Liver (tissue), 9 donors: ENCODE results near the gene RABL6. TPM values are rescaled to one million over a fixed set of nuclear protein-coding genes. Genes with fewer than 3 reads are reported as not detected.

Source experiments
- DNase-seq: peaks from one replicate; pipeline ENCODE4 v3.0.0-alpha.2; 2017; ENCODE audit warnings: low spot score
- H3K27ac ChIP-seq, 2 donors: one replicate each; pipeline ENCODE4 v1.7.0; 2013; ENCODE audit warnings: inconsistent platforms in 2 of 2, low read length in 2 of 2, control low read depth in 1 of 2, low read depth in 1 of 2, mild to moderate bottlenecking in 1 of 2
- H3K27me3 ChIP-seq, 4 donors: one replicate each; pipeline versions ENCODE4 v1.6.1 to v1.7.0; 2013; ENCODE audit warnings: low read length in 3 of 4, inconsistent platforms in 1 of 4, mild to moderate bottlenecking in 1 of 4, moderate library complexity in 1 of 4; ENCODE audit not compliant: control insufficient read depth in 4 of 4, insufficient read depth in 4 of 4
- H3K36me3 ChIP-seq, 4 donors: one replicate each; pipeline versions ENCODE4 v1.6.1 to v1.7.0; 2013; ENCODE audit warnings: low read length in 3 of 4, mild to moderate bottlenecking in 3 of 4, low read depth in 1 of 4, moderate library complexity in 1 of 4; ENCODE audit not compliant: control insufficient read depth in 4 of 4, insufficient read depth in 3 of 4
- H3K4me1 ChIP-seq, 4 donors: one replicate each; pipeline versions ENCODE4 v1.6.1 to v1.7.0; 2013; ENCODE audit warnings: low read length in 3 of 4, mild to moderate bottlenecking in 3 of 4, moderate library complexity in 1 of 4; ENCODE audit not compliant: control insufficient read depth in 4 of 4, insufficient read depth in 4 of 4
- H3K4me3 ChIP-seq, 3 donors: one replicate each; pipeline versions ENCODE4 v1.6.1 to v1.7.0; 2013; ENCODE audit warnings: low read length in 3 of 3, control low read depth in 1 of 3, low read depth in 1 of 3, mild to moderate bottlenecking in 1 of 3
- H3K9ac ChIP-seq, 2 donors: one replicate each; pipeline ENCODE4 v1.7.0; 2013; ENCODE audit warnings: low read length in 2 of 2, mild to moderate bottlenecking in 2 of 2, moderate library complexity in 2 of 2, control low read depth in 1 of 2, low read depth in 1 of 2
- H3K9me3 ChIP-seq, 4 donors: one replicate each; pipeline versions ENCODE4 v1.6.1 to v1.7.0; 2013; ENCODE audit warnings: low read length in 3 of 4; ENCODE audit not compliant: control insufficient read depth in 4 of 4
- FOXA1 ChIP-seq: IDR thresholded peaks from 2 replicates; pipeline ENCODE4 v1.6.1; 2016; ENCODE audit warnings: antibody characterized with exemption
- FOXA2 ChIP-seq: IDR thresholded peaks from 2 replicates; pipeline ENCODE4 v1.6.1; 2016; ENCODE audit warnings: antibody characterized with exemption
- GABPA ChIP-seq, 2 donors: IDR thresholded peaks in 1 of 2; conservative IDR thresholded peaks in 1 of 2; 2 replicates each; pipeline ENCODE4 v1.6.1; 2016; ENCODE audit warnings: antibody characterized with exemption in 2 of 2, mild to moderate bottlenecking in 1 of 2, moderate library complexity in 1 of 2
- HNF4A ChIP-seq, 2 donors: conservative IDR thresholded peaks; 2 replicates each; pipeline ENCODE4 v1.6.1; 2016; ENCODE audit warnings: antibody characterized with exemption in 2 of 2, mild to moderate bottlenecking in 2 of 2
- HNF4G ChIP-seq: IDR thresholded peaks from 2 replicates; pipeline ENCODE4 v1.6.1; 2016; ENCODE audit warnings: antibody characterized with exemption
- MAX ChIP-seq: IDR thresholded peaks from 2 replicates; pipeline ENCODE4 v1.6.1; 2016; ENCODE audit warnings: antibody characterized with exemption
- NR2F2 ChIP-seq: IDR thresholded peaks from 2 replicates; pipeline ENCODE4 v1.6.1; 2016; ENCODE audit warnings: antibody characterized with exemption
- RXRA ChIP-seq, 2 donors: IDR thresholded peaks; 2 replicates each; pipeline ENCODE4 v1.6.1; 2017 to 2018; ENCODE audit warnings: antibody characterized with exemption in 2 of 2, mild to moderate bottlenecking in 1 of 2
- TAF1 ChIP-seq: conservative IDR thresholded peaks from 2 replicates; pipeline ENCODE4 v1.6.1; 2016; ENCODE audit warnings: antibody characterized with exemption, mild to moderate bottlenecking
- YY1 ChIP-seq: IDR thresholded peaks from 2 replicates; pipeline ENCODE4 v1.6.1; 2016; ENCODE audit warnings: antibody characterized with exemption, mild to moderate bottlenecking
- WGBS: extraction: QIAGEN DNeasy Blood & Tissue Kit; methylation state at CpG from one replicate; pipeline ENCODE4 v1.1.7; 2013; 5-methylcytosine and 5-hydroxymethylcytosine counted together
- polyA plus RNA-seq, 2 donors: library from polyadenylated mRNA; stranded (reverse) in 1 of 2; unstranded in 1 of 2; fragments of 200-250 nt in 1 of 2; fragments of >200 nt in 1 of 2; fragmentation: Nextera tagmentation in 1 of 2; extraction: Ambion mirVana in 1 of 2; gene quantifications; one replicate each; pipeline versions ENCODE4 v1.2.1 to v1.2.3, GENCODE V29; 2013 to 2015
- total RNA-seq, 2 donors: library from RNA; depleted of rRNA; stranded (reverse); fragments of >200 nt; gene quantifications; one replicate each; pipeline ENCODE4 v1.2.3, GENCODE V29; 2014
- TF ChIP-seq, protein P1 (sequence below): IDR thresholded peaks from 2 replicates; pipeline ENCODE4 v1.6.1; 2016; ENCODE audit warnings: antibody characterized with exemption
- TF ChIP-seq, protein P2 (sequence below): IDR thresholded peaks from 2 replicates; pipeline ENCODE4 v1.6.1; 2016; ENCODE audit warnings: antibody characterized with exemption, mild to moderate bottlenecking
- TF ChIP-seq, protein P3 (sequence below): fragments of 150-350 bp; IDR thresholded peaks from 2 replicates; pipeline ENCODE4 v1.5.1; 2017; ENCODE audit warnings: improper control_type of control experiment, low read depth, low read length; ENCODE audit not compliant: missing input control
- TF ChIP-seq, protein P4 (sequence below): IDR thresholded peaks from 2 replicates; pipeline ENCODE4 v1.6.1; 2016; ENCODE audit warnings: antibody characterized with exemption
- donor health status: healthy.
- donor health status: healthy.
- donor health status: healthy.
- donor health status: healthy.
- donor health status: healthy.

RABL6 gene
- total and polyA plus RNA-seq, 4 donors: 3.6 to 32.6 (median 10.7) TPM

DNA sequence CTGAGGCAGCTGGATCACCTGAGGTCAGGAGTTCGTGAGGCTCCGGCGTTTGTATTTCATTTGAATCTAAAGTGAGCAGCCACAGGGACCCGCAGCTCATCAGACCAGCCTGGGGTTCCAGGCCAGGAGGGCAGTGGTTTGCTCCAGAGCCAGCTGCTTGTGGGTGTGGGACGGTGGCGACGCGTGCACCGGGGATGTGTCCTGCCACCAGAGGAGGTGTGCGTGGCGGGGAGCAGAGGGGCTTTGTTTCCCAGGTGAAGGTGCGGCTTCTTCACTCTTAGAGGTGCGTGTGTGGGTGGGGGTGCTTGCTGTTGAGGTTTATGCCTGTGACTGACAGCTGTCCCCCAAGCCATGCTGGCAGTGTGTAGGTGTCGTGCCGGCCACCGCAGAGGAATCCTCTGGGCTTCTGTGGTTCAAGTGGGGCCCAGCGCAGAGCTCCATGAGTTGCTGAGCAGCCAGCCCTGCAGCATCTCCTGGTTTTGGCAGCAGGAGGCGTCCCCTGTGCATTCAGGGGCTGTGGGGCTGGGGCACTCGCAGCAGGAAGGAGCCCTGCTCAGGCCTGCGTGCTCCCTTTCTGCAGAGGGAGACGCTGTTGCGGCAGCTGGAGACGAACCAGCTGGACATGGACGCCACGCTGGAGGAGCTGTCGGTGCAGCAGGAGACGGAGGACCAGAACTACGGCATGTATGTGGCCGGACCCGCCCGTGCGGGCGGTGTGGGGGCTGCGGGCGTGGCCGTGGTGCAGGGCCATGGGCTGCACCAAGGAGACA is 27.6 kb downstream of the RABL6 start:
- Histone ChIP-seq H3K9ac (no peak overlapping the region), H3K27ac (no peak overlapping the region), H3K9me3 (no peaks in the 10 kb centered on the region), H3K4me1 (peaks cover 0 to 3% (median under 1%) of the 10 kb centered on the region in 4 donors), H3K4me3 (no peak overlapping the region), H3K27me3 (no peaks in the 10 kb centered on the region), H3K36me3 (peaks cover 7 to 26% (median 23%) of the 10 kb centered on the region in 4 donors)
- TF ChIP-seq FOXA1 (no peak), FOXA2 (no peak)
- no peak for DNase-seq
- 95% methylated on average over 36 of the region's 36 CpGs for WGBS

DNA sequence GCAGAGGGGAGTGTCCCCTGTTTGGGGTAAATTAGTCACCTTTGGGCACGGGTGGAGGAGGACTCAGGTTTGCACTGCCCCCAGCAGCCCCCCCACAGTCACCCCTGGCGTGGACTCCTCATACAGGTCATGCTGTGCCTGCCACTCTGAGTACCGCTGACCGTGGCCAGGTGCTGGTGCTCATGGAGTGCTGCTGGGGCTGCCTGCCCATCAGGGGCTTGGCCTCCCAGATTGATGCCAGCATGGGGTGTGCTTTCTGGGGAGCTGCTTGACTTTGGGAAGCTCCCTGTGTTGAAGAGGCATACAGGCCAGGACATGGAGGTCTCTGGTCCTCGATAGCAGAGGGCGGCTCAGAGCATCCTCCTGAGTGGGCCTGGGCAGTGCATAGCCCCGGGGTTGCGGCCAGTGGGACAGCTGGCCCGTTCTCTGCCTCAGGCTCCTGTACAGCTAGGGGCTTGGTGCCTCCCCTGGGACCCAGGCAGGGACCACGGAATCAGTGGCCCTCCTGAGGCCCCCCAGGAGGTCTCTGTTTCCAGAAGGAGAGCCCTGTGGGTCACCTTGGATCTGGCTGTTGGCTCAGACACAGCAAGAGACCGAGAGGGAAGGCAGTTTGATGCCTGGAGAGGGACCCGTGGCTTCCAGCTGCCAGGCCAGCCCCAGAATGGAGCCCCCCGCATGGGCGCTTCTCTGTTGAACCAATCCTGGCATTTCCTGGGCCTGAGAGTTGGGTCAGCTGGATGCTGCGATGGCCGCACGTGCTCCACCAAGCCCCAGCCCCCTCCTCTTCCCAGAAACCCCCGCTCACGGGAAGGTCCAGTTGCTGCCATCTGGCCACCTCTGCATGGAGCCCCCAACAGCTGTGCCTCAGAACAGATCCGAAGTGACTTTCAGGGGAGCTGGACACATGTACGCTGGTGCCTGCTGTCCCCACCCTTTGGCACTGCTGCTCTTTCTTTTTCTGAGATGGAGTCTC is 28.5 kb downstream of the RABL6 start:
- TF ChIP-seq NR2F2: no peak
- no peak for TF ChIP-seq FOXA1
- TF ChIP-seq, protein P1, sequence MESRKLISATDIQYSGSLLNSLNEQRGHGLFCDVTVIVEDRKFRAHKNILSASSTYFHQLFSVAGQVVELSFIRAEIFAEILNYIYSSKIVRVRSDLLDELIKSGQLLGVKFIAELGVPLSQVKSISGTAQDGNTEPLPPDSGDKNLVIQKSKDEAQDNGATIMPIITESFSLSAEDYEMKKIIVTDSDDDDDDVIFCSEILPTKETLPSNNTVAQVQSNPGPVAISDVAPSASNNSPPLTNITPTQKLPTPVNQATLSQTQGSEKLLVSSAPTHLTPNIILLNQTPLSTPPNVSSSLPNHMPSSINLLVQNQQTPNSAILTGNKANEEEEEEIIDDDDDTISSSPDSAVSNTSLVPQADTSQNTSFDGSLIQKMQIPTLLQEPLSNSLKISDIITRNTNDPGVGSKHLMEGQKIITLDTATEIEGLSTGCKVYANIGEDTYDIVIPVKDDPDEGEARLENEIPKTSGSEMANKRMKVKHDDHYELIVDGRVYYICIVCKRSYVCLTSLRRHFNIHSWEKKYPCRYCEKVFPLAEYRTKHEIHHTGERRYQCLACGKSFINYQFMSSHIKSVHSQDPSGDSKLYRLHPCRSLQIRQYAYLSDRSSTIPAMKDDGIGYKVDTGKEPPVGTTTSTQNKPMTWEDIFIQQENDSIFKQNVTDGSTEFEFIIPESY: no peak
- TF ChIP-seq, protein P2, sequence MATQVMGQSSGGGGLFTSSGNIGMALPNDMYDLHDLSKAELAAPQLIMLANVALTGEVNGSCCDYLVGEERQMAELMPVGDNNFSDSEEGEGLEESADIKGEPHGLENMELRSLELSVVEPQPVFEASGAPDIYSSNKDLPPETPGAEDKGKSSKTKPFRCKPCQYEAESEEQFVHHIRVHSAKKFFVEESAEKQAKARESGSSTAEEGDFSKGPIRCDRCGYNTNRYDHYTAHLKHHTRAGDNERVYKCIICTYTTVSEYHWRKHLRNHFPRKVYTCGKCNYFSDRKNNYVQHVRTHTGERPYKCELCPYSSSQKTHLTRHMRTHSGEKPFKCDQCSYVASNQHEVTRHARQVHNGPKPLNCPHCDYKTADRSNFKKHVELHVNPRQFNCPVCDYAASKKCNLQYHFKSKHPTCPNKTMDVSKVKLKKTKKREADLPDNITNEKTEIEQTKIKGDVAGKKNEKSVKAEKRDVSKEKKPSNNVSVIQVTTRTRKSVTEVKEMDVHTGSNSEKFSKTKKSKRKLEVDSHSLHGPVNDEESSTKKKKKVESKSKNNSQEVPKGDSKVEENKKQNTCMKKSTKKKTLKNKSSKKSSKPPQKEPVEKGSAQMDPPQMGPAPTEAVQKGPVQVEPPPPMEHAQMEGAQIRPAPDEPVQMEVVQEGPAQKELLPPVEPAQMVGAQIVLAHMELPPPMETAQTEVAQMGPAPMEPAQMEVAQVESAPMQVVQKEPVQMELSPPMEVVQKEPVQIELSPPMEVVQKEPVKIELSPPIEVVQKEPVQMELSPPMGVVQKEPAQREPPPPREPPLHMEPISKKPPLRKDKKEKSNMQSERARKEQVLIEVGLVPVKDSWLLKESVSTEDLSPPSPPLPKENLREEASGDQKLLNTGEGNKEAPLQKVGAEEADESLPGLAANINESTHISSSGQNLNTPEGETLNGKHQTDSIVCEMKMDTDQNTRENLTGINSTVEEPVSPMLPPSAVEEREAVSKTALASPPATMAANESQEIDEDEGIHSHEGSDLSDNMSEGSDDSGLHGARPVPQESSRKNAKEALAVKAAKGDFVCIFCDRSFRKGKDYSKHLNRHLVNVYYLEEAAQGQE: no peak
- TF ChIP-seq MAX: no peak
- TF ChIP-seq, protein P3, sequence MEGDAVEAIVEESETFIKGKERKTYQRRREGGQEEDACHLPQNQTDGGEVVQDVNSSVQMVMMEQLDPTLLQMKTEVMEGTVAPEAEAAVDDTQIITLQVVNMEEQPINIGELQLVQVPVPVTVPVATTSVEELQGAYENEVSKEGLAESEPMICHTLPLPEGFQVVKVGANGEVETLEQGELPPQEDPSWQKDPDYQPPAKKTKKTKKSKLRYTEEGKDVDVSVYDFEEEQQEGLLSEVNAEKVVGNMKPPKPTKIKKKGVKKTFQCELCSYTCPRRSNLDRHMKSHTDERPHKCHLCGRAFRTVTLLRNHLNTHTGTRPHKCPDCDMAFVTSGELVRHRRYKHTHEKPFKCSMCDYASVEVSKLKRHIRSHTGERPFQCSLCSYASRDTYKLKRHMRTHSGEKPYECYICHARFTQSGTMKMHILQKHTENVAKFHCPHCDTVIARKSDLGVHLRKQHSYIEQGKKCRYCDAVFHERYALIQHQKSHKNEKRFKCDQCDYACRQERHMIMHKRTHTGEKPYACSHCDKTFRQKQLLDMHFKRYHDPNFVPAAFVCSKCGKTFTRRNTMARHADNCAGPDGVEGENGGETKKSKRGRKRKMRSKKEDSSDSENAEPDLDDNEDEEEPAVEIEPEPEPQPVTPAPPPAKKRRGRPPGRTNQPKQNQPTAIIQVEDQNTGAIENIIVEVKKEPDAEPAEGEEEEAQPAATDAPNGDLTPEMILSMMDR: no peak
- TF ChIP-seq GABPA (IDR thresholded peaks at IDR 0.05 in 1 of 2, conservative IDR thresholded peaks at IDR 0.05 in 1 of 2): no peak
- TF ChIP-seq FOXA2: no peak
- no peak for TF ChIP-seq RXRA (IDR thresholded peaks at IDR 0.05)
- TF ChIP-seq TAF1: no peak
- TF ChIP-seq YY1: no peak
- TF ChIP-seq, protein P4, sequence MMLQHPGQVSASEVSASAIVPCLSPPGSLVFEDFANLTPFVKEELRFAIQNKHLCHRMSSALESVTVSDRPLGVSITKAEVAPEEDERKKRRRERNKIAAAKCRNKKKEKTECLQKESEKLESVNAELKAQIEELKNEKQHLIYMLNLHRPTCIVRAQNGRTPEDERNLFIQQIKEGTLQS: no peak
- no peak for TF ChIP-seq HNF4G
- TF ChIP-seq HNF4A (conservative IDR thresholded peaks at IDR 0.05): no peak
- no peak for DNase-seq
- no peak overlapping the region for H3K9ac ChIP-seq
- peaks cover 1 to 9% (median 8%) of the 10 kb centered on the region in 4 donors for H3K4me1 ChIP-seq
- H3K36me3 ChIP-seq: peaks cover 7 to 20% (median 18%) of the 10 kb centered on the region in 4 donors
- no peak overlapping the region for H3K27ac ChIP-seq
- no peaks in the 10 kb centered on the region for H3K9me3 ChIP-seq
- H3K27me3 ChIP-seq: no peaks in the 10 kb centered on the region
- no peak overlapping the region for H3K4me3 ChIP-seq
- WGBS: 92% methylated on average over 21 of the region's 21 CpGs
